HG03196 (cell line): ENCODE results near the gene CEP72.
"Not testable (repeated sequence)": the region's sequence is repeated elsewhere in the genome, so short reads cannot be mapped to it uniquely, and the experiment has no call there.

Experiments
- ATAC-seq: cut with Tn5 transposase; IDR thresholded peaks from one replicate; pipeline ENCODE4 v1.9.1; 2021; ENCODE audit not compliant: unreplicated experiment

CEP72 gene

DNA sequence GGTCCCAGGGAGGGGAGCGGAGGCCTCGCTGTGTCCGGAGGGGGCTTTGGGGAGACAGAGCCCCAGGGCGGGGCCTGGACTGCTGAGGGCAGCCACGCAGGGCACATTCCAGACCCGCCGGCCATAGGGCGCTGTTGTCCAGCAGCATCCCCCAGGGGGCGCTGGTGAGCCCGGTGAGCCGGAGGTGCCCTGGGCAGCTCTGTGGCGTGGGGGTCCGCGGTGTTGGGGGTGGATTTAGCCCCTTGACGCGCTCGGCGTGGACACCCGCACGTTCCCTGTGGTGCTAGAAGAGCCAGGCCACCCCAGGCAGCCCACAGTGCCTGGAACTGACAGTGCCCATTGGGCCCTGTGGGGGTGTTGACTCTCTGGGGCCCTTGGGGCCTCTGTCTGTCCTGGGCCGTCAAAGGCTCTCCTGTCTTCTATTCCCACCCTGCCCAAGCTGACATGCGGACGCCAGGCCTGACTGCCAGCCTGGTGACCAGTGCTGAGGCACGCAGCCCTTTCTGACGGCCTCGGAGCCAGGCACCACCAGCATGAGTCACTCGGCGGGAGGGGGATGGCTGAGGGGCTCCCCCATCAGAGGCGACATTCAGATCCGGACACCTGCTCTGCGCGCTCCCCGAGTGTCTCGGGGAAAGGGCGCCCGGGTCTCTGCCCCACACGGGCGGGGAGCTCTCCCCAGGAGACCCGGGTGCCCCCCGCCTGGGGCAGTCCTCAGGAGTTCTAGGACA lies 57.1 kb downstream of the CEP72 start:
- no peak for ATAC-seq

DNA sequence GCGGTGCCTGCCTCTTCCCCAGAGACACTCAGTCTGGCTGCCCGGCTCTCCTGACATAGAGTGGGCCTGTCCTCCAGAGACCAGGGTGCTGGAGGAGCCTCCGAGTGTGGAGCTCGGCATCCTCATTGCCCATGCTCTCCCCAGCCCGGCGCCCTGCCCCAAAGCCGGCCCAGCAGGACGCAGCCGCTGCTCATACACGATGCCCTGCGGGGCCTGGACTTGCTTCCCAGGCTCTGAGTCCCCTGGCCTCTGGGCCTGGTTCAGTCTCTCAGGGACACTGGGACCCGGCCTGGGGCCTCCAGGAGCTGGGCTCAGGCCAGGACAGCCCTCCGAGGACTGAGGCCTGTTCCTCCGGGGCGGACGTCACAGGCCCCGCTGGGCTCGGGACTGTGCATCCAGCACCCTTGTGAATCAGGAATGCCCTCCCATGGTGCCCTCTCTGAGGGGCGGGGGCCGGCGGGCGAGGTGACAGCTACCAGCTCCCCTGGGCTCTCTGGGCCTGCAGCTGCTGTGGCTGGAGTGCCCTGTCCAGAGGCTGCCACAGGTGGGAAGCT lies 57.8 kb downstream of the CEP72 start:
- no peak for ATAC-seq

DNA sequence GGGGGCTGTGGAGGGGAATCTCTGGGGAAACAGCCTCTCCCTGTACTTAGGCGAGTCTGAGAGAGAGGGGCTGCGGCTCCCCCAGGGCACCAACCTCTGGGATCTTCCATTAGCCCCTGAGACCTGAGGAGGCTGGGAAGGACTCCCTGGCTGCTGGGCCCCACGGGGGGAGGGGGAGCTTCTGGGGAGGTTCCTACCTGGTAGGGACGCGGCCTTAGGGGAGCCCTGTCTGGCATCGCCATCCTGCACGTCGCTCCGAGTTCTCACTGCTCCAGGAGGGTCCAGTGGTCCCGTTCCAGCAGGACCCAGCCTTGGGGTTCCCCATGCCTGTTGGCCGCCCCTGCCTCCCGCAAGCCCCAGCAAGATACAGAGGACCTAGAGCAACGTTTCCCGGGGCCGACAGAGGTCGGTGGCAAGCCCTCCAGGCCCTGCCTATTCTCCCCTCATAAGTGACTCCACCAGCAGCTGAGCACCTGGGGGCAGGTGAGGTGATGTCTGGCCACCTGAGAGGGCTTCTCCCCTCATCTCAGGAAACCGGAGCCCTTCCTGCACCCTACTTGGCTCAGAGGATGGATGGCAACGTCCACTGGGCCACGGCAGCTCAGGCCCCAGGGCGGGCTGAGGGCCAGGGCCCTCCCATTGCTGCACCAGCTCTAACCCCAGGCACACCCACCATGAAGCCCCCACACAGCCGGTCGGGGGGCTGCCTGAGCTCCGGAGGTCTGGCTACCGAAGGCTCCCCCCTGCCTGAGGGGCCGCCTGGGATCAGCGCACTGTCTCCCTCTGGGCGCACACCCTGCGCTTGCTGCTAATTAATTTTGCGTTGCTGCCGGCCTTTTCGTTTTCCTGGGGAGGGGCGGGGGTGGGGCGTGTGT lies 58.5 kb downstream of the CEP72 start:
- no peak for ATAC-seq

- ATAC-seq = peak; percentile 50
Measured at GRCh38 chr5:671459-672328, 59.6 kb downstream of the CEP72 start.

DNA sequence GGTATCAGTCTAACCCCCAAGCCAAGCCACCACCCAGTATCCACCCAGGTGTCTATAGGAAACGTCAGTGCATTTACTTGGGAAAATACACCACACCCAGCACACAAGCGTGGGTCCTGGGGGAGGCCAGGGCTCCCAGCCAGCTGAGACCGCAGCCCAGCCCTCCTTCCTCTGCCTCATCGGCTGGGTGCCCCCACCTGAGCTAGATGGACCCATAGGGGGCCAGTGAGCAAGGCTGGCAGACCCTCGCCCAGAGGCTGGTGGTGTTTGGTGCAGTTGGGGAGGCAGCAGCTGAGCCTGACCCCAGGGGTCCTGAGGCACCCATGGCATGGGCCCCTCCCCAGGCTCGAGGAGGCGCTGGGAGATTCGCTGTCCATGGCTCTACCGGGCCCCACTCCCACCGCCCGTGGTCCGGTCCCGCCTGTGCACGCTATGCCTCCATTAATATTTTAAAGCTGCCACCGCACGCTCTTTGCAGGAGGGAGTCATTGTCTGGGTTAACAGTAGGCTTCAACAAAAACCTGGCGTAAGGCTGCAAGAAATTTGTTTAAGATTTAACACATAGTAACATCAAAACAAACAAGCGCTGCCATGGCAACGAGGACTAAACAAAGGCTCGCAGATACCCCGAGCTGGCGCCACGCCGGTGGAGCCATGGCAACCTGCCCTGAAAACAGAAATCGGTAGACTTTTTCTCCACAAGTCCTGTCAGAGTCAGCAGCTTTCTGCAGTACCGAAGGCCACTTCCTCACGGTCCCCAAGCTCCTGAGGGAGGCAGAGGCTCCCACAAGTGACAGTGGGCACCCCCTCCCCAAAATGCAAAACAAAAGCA lies 60.4 kb downstream of the CEP72 start:
- no peak for ATAC-seq

- ATAC-seq = no peak
Measured at GRCh38 chr5:673161-673830, 61.2 kb downstream of the CEP72 start.

GRCh38 chr5:673831-674629 lies 61.9 kb downstream of the CEP72 start:
- no peak for ATAC-seq

GRCh38 chr5:674630-675011 lies 62.5 kb downstream of the CEP72 start:
- ATAC-seq = no peak

- no peak for ATAC-seq
Measured at GRCh38 chr5:675111-675870, 63.2 kb downstream of the CEP72 start.

DNA sequence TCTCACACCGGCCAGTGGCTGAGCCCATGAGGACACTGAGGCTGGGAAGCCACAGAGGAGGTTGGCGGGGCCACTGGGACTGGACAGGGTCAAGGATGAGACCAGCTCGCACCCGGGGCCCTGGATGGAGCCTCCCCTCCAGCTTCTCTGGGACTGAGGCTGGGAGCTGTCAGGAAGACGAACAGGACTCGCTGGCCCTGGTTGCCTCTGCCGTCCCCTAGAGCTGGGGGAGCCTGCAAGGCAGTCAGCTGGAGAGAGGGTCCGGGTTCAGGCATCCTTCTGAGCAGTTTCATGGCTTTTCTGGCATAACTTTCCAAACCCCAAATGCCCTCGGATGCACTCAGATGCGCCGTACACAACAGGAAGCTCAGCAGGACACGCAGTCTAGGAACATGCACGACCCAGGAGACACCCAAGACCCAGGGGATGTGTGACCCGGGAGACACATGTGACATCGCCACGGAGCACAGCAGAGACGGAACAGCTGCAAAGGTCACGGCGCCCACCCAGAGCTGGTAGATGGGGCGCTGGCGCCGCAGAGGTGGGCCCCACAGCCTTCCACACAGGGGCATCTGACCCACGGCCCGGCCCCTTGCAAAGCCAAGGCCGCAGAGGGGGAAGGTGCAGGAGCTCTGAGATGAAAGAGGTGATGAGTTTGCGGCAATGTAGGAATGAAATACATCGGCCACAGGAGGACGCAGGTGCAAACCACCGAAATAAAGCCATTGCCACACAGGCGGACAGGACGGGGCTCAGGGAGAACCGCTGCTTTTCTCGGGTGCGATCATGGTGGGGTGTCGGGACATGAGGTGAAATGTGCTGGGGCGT lies 63.9 kb downstream of the CEP72 start:
- no peak for ATAC-seq

DNA sequence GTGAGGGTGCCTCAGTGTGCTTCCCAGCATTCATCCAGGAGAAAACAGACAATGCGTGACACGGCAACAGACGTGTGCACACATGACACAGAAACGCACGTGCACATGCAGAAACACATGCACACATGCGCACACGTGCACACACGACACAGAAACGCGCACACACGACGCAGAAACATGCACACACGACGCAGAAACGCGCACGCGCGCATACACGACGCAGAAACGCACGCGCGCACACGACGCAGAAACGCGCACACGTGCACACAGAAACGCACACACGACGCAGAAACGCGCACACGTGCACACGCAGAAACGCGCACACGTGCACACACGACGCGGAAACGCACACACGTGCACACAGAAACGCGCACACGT lies 64.5 kb downstream of the CEP72 start:
- ATAC-seq = no peak

DNA sequence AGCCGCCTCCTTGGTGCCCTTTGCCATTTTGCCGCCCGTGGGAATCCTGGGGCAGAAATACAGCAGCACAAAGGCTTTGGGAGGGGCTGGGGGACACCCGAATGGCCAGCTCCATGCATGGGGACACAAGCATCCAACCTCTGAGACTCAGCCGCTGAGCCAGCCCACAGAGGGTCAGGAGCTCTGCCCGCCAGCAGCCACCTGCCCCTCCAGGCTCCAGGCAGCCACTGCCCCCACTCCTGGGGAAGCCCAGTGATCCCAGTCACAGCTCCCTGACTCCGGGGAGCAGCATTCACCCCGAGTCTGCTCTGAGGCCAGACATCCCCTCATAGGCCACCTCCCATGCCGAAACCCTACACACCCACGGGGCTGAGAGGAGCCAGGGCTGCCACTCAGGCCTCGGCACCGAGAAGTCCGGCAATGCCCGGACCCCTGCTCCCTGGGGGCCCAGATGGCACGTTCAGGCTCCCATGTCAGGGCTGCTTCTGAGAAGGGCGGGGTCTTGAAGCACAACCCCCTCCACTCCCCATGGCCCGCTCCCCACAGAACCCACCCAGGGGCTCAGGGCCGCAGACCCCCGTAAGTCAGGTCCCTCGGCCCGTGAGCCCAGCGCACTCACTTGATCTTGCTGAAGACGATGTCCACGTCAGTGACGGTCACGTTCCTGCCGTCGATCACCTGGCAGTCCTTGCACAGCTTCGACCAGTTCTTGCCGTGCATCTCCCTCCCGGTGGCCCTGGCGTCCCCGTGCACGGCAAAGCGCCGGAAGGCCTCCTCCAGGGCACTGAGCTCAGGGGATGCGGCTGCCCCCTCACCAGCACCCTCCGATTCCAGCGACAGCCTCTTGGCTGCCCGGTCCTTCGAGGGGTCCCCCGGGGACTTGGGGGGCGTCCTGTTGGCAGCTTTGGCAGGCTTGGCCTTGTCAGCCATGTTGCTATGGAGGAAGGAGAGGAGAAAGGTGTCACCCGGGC lies 65.3 kb downstream of the CEP72 start:
- ATAC-seq = no peak

- not testable (repeated sequence) for ATAC-seq
Measured at GRCh38 chr5:678521-678920, 66.4 kb downstream of the CEP72 start.

DNA sequence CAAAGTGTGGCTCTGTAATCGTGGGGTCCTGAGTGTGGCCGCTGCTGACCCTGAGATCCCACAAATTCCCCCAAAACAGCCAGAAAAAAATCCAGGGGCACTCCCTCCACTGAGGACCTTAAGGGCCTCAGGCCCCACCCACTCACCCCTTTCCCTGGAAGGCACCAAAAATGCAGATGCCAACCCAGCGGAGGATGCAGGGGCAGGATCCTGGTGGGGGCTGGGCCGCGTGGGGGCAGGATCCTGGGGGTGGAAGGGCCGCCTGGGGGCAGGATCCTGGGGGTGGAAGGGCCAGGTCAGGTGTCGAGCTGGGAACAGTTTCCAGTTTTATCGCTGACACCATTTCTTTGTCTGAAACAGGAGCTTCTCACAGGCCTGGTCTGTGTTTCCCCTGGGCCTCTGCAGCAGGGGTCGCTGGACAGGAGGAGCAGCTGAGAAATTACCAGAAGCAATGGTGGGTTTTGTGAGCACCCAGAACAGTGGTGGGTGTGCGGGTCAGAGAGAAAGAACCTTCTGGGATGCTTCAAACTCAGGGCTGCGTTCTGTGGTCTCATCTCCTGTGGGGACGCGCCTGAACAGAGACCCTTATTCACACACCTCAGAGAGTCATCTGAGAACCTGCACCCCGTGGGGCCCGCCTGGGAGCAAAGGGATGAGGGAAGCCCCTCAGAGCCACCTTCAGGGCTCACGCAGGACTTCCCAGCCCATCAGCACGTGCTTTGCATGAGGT lies 67.2 kb downstream of the CEP72 start:
- ATAC-seq = not testable (repeated sequence)

DNA sequence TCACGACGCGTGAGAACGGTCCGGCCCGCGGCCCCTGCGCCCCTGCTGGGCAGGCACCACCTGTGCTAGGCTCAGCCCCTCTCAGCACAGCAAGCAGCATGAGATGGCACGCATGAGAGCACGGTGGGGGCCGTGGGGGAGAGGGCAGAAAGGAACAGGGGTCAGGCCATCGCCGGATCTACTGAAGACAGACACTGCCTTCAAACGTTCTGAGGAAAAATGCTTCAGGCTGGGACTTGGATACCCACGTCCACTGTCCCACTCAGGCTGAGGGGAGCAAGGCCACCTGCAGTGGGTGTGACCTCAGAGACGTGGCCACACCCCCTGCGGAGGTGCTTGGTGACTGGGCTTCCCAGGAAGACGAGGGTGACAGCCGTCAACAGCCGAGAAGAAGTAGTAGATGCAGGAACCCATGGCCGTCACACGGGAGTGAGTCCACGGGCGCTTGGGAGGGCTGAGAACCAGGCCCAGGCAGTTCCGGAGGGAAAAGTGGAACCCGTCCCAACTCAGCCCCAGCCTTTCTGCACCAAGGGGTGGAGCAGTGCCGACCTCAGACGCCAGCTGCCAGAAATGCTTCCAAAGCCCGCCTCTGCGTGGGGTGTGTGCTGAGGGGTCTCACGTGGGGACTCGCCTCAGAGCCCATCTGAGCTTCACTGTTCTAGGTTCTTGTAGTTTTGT lies 68.1 kb downstream of the CEP72 start:
- not testable (repeated sequence) for ATAC-seq
